Rectal smooth muscle tissue (tissue), 1 donor: Measurements from ENCODE around the gene INTS15.

Experiments used
- H3K27ac ChIP-seq: one replicate; pipeline ENCODE4 v1.7.0; 2013; ENCODE audit warnings: low read depth, low read length, inconsistent platforms
- H3K27me3 ChIP-seq: one replicate; pipeline ENCODE4 v1.7.0; 2013; ENCODE audit warnings: low read length; ENCODE audit not compliant: control insufficient read depth, insufficient read depth
- H3K36me3 ChIP-seq: one replicate; pipeline ENCODE4 v1.7.0; 2013; ENCODE audit warnings: low read length; ENCODE audit not compliant: control insufficient read depth, insufficient read depth
- H3K4me1 ChIP-seq: one replicate; pipeline ENCODE4 v1.7.0; 2013; ENCODE audit warnings: low read length; ENCODE audit not compliant: control insufficient read depth, insufficient read depth
- H3K4me3 ChIP-seq: one replicate; pipeline ENCODE4 v1.7.0; 2013; ENCODE audit warnings: low read length
- H3K9ac ChIP-seq: one replicate; pipeline ENCODE4 v1.7.0; 2013; ENCODE audit warnings: low read length

INTS15 gene

DNA sequence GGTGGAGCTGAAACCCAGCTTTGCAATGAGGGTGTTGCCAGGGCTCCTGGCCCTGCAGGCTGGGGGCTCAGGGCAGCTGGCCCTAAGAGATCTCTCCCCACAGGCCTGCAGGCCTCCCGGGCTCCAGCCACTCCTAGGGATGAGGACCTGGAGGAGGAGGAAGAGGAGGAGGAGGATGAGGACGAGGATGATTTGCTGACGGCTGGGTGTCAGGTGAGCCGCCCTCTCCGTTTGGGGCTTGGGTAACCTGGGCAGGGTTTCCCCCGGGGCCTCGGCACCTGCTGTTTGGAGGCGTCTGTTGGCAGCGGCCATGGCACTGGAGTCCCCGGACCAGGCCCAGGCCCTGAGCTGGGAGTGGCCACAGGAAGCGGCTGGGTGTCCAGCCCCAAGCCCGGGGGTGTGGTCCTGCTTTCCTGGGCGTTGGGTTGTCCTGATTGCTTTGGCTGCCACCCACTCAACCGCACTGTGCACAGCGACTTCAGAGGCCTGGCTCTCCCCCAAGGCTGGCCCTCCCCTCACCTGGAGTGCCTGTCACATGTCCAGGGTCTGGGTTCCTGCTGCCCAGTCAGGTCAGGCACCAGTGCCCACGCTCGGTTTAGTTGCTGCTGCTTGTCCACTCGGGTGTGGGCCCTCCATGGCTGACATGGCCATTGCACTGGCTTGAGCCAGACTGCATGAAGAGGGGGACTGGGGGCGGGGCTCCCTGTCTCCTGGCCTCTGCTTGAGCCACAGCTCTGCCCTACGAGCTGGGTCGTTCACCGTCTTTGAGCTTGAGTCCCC, 53.2 kb downstream of the INTS15 start:
- no peaks in the 10 kb centered on the region for H3K4me1 ChIP-seq
- H3K4me3 ChIP-seq = no peak overlapping the region
- H3K27ac ChIP-seq = no peak overlapping the region
- H3K27me3 ChIP-seq = no peaks in the 10 kb centered on the region
- H3K36me3 ChIP-seq = peaks cover 27% of the 10 kb centered on the region
- no peak overlapping the region for H3K9ac ChIP-seq

DNA sequence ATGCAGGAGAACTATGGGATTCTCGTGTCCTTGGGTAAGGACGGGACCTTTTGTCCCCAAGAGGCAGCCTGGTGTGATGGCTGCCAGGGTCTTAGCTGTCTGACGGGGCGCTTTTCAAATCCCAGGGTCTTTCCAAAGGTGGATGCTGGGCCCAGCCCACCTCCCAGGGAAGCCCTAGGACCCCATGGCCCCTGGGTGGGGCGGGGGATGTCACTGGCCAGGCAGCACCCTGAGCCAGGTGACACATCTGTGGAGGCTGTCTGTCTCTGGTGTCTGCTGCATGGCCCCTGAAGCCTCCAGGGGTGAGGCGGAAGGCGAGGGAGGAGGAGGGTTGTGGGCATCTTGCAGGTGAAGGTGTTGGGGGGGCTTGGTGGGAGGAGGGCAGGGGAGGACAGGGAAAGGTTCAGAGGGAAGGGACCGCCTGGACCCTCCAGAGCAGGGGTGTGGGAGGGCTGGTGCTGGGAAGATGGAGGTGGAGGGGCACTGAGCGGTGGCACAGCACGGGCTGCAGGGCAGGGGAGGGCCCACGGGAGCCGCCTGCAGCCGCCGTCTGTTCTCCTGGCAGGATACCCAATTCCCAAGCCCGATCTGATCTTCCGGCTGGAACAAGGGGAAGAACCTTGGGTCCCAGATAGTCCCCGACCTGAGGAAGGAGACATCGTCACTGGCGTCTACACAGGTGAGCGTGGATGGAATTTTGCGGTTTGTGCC, 54.2 kb downstream of the INTS15 start:
- H3K4me3 ChIP-seq = no peak overlapping the region
- no peak overlapping the region for H3K27ac ChIP-seq
- peaks cover 37% of the 10 kb centered on the region for H3K36me3 ChIP-seq
- H3K4me1 ChIP-seq = no peaks in the 10 kb centered on the region
- no peak overlapping the region for H3K9ac ChIP-seq
- H3K27me3 ChIP-seq = no peaks in the 10 kb centered on the region

DNA sequence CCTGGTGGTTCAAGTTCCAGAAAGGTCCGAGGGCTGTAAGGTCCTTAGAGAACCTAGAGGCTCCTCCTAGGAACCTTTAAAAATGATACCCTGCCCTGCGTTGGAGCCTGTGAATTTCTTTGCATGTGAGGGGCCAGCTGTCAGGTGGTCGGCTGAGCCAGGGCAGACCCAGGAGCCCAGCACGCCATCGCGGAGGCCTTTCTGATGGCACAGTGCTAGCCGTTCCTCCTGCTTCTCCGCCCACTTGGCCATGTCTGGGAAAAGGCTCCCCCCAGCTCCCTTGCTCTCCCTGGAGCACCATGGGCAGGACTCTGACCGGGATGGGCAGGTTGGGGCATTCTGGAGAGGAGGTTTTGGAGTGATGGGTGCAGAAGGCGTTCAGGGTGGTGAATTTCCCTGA, 54.9 kb downstream of the INTS15 start:
- no peak overlapping the region for H3K27ac ChIP-seq
- no peaks in the 10 kb centered on the region for H3K27me3 ChIP-seq
- no peak overlapping the region for H3K9ac ChIP-seq
- no peaks in the 10 kb centered on the region for H3K4me1 ChIP-seq
- peaks cover 41% of the 10 kb centered on the region for H3K36me3 ChIP-seq
- H3K4me3 ChIP-seq = no peak overlapping the region

DNA sequence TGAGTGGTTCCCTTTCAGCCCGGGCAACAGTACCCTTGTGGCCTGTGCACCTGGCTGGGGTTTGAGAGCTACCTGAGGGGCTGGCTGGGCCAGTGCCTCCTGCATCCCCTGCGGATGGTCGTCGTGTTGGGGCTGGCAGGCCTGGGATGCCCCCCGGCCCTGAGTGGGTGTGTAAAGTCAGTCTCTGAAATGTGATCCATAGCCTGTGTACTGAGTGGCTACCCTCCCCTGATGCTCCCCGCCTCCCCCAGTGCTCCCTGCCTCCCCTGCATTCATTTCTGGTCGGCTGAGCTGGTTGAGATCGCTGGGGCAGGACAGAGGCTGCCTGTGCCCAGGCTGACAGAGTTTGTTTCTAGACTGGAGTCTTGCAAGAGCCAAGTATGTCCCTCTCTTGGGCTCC, 56.6 kb downstream of the INTS15 start:
- no peak overlapping the region for H3K4me3 ChIP-seq
- no peaks in the 10 kb centered on the region for H3K4me1 ChIP-seq
- no peak overlapping the region for H3K9ac ChIP-seq
- H3K27me3 ChIP-seq = no peaks in the 10 kb centered on the region
- peaks cover 41% of the 10 kb centered on the region for H3K36me3 ChIP-seq
- no peak overlapping the region for H3K27ac ChIP-seq

DNA sequence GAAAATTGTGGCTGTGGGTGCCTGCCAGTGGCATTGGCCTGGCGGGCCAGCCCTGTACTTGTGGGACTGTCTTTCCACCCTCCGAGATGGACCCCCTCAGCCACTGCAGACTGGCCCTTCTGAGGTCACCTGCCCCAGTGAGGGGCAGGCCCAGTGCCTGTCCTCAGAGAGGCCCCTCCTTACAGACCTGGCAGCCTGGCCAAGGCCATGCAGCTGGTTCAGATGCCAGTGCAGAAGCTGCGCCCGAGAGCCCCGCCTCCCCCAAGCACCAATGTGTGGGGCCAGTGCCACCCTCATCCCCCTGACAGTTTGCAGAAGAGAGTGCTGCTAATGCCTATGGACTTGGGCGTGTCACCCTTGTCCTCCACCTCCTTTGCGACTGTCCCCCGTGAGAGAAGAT, 57.3 kb downstream of the INTS15 start:
- H3K27ac ChIP-seq = no peak overlapping the region
- H3K36me3 ChIP-seq = peaks cover 42% of the 10 kb centered on the region
- no peak overlapping the region for H3K4me3 ChIP-seq
- H3K9ac ChIP-seq = no peak overlapping the region
- H3K4me1 ChIP-seq = no peaks in the 10 kb centered on the region
- H3K27me3 ChIP-seq = no peaks in the 10 kb centered on the region

DNA sequence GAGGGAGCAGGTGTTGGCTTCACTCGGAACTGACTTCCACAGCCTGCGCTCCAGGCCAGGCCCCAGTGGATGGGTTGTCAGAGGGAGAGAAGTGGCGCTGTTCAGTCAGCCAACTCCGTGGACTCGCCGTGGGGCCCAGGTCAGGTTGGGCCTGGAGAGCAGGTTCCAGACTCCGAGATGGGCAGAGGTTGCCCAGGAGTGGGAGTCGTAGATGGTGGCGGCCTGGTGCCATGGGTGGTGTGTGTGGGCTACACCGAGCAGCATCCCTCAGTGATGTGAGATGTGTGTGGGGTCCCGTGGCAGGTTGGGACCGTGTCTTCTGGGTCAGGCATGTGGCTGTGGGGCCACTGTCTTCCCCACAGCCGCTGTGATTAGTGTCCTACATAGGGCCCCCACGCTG, 57.7 kb downstream of the INTS15 start:
- peaks cover 40% of the 10 kb centered on the region for H3K36me3 ChIP-seq
- H3K27me3 ChIP-seq = no peaks in the 10 kb centered on the region
- H3K9ac ChIP-seq = no peak overlapping the region
- H3K4me1 ChIP-seq = no peaks in the 10 kb centered on the region
- no peak overlapping the region for H3K4me3 ChIP-seq
- H3K27ac ChIP-seq = no peak overlapping the region

DNA sequence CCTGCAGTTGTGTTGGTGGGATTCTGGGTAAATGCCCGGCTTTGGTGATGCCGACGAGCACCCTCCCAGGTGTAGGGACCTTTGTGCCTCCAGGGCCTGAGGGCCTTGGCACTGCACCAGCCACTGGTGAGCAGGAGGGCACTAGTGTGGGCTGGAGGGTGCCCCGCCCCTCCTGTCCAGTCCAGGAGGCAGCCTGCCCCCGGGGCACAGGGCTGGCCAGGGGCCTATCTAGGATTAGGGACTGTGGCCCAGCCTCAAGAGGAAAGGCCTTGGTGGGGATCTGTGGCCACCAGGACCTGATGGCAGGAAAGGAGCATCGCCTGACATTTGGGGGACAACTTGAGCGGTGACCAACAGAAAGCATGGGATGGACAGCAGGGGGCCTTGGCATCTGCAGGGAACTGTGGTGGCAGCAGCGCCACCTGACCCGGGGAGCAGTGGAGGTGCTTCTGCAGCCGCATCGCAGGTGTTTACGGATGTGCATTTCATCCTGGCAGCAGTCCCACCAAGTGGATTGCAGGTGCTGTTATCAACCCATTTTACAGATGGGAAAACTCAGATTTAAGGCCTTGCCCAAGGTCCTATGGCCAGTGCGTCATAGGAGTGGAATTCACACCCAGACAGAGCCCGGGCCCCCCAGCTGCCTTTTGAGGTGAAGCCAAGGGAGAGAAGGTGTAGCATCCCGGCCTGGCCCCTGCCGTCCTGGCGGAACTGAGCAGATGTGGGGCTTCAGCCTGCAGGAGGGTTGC, 58.4 kb downstream of the INTS15 start:
- no peak overlapping the region for H3K4me3 ChIP-seq
- no peak overlapping the region for H3K9ac ChIP-seq
- H3K27ac ChIP-seq = no peak overlapping the region
- H3K27me3 ChIP-seq = no peaks in the 10 kb centered on the region
- H3K36me3 ChIP-seq = peaks cover 42% of the 10 kb centered on the region
- H3K4me1 ChIP-seq = no peaks in the 10 kb centered on the region

DNA sequence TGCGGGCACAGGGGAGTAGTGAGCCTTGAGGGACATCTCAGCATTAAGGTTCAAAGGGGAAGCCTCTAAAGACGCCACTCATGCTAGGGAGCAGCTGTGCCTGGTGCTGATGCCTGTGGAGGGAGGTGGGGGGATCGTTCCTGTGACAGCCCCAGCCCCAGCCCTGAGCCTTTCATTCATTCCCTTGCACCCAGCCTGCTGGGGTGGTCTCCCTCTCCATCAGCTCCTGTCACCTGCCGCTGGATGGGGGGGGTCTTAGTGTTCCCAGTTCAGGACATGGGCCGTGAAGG, 58.9 kb downstream of the INTS15 start:
- Histone ChIP-seq H3K4me1 (no peaks in the 10 kb centered on the region), H3K27me3 (no peaks in the 10 kb centered on the region), H3K27ac (no peak overlapping the region), H3K9ac (no peak overlapping the region), H3K4me3 (no peak overlapping the region), H3K36me3 (peaks cover 37% of the 10 kb centered on the region)

DNA sequence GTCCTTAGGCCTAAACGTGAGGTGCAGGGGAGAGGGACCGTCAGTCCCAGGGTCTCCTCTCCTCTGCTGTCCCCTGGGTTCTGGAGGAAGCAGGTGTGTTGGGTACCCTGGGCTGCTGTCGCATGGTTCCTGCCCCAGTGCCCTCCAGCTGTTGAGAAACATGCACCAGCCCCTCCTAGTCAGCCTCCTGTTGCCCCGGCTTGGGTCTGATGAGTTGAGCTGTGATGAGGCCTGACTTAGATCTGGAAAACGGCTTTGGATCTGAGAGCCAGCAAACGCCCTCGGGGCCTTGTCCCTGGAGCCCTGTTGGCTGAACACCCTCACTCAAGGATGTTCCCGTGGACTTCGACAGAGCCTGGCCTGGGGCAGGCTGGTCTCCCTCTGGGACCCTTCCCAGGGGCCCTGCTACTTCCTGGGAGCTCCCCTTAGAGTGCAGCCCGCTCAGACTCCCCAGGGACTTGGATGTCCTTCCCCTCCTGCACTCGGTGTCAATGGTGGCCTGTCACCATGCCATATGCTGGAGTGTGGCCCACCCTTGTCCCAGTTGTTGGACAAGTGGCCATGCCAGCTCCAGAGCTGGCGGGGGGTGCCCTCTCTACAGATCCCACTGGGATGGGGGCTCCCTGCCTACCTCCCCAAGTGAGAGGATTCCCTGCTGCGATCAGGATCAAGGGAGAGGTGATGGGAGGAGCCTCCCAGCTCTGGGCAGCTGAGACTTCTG, 59.6 kb downstream of the INTS15 start:
- Histone ChIP-seq H3K9ac (no peak overlapping the region), H3K36me3 (peaks cover 35% of the 10 kb centered on the region), H3K27me3 (no peaks in the 10 kb centered on the region), H3K4me1 (no peaks in the 10 kb centered on the region), H3K27ac (no peak overlapping the region), H3K4me3 (no peak overlapping the region)

DNA sequence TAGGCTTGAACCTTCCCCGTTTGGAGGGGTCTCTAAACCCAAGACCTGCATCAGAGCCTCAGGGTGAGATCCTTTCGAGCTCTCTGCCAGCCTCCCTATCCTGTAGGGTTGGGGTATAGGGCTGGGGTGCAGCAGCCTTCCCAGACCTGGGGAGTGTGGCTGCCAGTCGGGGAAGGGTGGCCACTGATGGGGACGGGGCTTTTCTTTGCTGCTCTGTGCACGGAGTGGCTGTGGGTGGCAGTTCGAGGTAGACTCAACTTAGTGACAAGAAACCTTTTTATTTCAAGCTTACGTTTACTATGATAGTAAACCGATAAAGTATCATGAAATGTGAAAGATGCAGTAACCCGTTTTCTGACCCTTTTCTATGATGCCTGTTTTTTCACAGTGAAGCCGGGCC, 60.3 kb downstream of the INTS15 start:
- H3K9ac ChIP-seq = no peak overlapping the region
- peaks cover 33% of the 10 kb centered on the region for H3K36me3 ChIP-seq
- H3K27ac ChIP-seq = no peak overlapping the region
- no peaks in the 10 kb centered on the region for H3K27me3 ChIP-seq
- H3K4me1 ChIP-seq = no peaks in the 10 kb centered on the region
- H3K4me3 ChIP-seq = no peak overlapping the region

DNA sequence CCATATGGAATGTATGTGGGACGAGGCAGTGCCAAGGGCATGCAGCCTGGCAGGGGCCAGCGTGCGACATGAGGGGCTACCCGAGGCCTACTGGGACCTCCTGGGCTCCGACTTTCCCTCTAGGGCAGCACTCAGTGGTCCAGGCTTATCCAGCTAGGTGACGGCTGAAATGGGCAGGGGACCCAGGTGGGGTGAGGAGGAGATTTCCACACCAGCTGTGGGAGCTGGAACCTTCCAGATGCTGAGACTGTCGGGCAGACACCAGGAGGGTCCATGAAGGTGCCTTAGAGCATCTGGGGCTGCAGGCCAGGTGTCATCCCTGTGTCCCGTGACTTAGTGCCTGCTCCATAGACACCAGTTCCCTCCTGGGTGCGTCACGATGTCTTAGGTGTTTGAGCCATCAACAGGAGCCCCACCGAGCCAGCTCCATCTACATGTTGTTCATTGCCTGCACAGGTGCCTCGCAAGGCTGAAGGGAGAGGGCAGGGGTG, 60.7 kb downstream of the INTS15 start:
- peaks cover 35% of the 10 kb centered on the region for H3K36me3 ChIP-seq
- H3K27me3 ChIP-seq = no peaks in the 10 kb centered on the region
- H3K4me3 ChIP-seq = no peak overlapping the region
- H3K4me1 ChIP-seq = no peaks in the 10 kb centered on the region
- H3K27ac ChIP-seq = no peak overlapping the region
- H3K9ac ChIP-seq = no peak overlapping the region

DNA sequence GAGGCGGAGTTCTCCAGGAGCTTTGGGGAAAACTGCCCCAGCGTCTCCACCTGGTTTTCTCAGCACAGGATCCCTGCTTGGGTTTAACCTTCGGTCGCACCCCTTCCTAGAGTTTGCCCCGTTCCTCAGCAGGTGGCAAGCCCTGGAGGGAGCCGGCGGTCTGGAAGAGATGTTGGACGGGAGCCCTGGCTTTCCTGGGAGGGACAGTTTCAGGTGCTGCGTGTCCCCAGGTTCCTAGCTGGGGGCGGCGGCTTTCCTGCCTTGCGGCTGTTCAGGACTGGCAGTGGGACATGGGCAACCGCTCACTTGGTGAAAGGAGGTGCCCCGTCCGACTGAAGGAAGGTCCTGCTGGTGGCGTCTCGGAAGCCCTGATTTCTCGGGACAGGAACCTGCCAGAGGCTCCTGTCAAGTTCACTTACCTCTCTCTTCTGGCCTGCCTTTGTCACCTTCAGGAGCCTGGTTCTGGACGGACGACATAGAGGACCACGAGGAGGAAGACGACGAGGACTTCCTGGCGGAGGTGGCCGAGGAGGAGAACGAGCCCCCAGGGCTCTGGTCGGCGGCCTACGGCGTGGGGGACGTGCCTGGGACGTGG, 62.1 kb downstream of the INTS15 start:
- Histone ChIP-seq H3K4me3 (no peak overlapping the region), H3K9ac (no peak overlapping the region), H3K4me1 (no peaks in the 10 kb centered on the region), H3K36me3 (peaks cover 35% of the 10 kb centered on the region), H3K27me3 (no peaks in the 10 kb centered on the region), H3K27ac (no peak overlapping the region)
